ENCODE measurements around the gene EFNA5. TPM values are rescaled to one million over a fixed set of nuclear protein-coding genes. Genes with fewer than 3 reads are reported as not detected.

Gene EFNA5
- polyA plus RNA-seq, 1 donor (not counting 4 experiments of a cell fraction or from before 2014, with no cell fraction given) = 4.8 TPM

- FAIRE-seq = no peak
- no peak for TF ChIP-seq EZH2 (IDR thresholded peaks at IDR 0.05; ENCODE audit: low read length)
- TF ChIP-seq, protein P1, sequence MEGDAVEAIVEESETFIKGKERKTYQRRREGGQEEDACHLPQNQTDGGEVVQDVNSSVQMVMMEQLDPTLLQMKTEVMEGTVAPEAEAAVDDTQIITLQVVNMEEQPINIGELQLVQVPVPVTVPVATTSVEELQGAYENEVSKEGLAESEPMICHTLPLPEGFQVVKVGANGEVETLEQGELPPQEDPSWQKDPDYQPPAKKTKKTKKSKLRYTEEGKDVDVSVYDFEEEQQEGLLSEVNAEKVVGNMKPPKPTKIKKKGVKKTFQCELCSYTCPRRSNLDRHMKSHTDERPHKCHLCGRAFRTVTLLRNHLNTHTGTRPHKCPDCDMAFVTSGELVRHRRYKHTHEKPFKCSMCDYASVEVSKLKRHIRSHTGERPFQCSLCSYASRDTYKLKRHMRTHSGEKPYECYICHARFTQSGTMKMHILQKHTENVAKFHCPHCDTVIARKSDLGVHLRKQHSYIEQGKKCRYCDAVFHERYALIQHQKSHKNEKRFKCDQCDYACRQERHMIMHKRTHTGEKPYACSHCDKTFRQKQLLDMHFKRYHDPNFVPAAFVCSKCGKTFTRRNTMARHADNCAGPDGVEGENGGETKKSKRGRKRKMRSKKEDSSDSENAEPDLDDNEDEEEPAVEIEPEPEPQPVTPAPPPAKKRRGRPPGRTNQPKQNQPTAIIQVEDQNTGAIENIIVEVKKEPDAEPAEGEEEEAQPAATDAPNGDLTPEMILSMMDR (optimal IDR thresholded peaks at IDR 0.05 in 1 of 3, IDR thresholded peaks at IDR 0.05 in 1 of 3, conservative IDR thresholded peaks at IDR 0.05 in 1 of 3; ENCODE audit: extremely low read depth in 1 of 3, insufficient read depth in 2 of 3, low read length in 3 of 3) = no peak
- no peak overlapping the region for H3K27ac ChIP-seq (ENCODE audit: control insufficient read depth, insufficient read depth, low read length)
- H3K9ac ChIP-seq (ENCODE audit: control insufficient read depth, extremely low read depth, insufficient read depth, low read length) = no peak overlapping the region
- peaks cover 3% of the 10 kb centered on the region for H3K4me1 ChIP-seq (ENCODE audit: control insufficient read depth, extremely low read depth, insufficient read depth, low read length)
- dilution Hi-C loops (cut with MboI; ENCODE audit: extremely low pct_ligation_motif_present, low sequenced_read_pairs) = no loop called here
- no peak for DNase-seq (ENCODE audit: low read depth, low spot score)
- no peaks in the 10 kb centered on the region for H3K79me2 ChIP-seq (ENCODE audit: control insufficient read depth, insufficient read depth, low read length)
- no peaks in the 10 kb centered on the region for H3K36me3 ChIP-seq (ENCODE audit: control insufficient read depth in 2 of 2, extremely low read depth in 1 of 2, insufficient read depth in 2 of 2, low read length in 2 of 2)
- no peaks in the 10 kb centered on the region for H3K9me3 ChIP-seq (ENCODE audit: control insufficient read depth, low read depth, low read length)
- H4K20me1 ChIP-seq (ENCODE audit: control insufficient read depth, extremely low read depth, insufficient read depth, low read length) = no peaks in the 10 kb centered on the region
- no peaks in the 10 kb centered on the region for H3K27me3 ChIP-seq (ENCODE audit: control insufficient read depth, extremely low read depth, insufficient read depth, low read length)
- no peak overlapping the region for H2AFZ ChIP-seq (ENCODE audit: control insufficient read depth, low read length)
- H3K9me1 ChIP-seq (ENCODE audit: control insufficient read depth, extremely low read depth, insufficient read depth, low read length) = no peaks in the 10 kb centered on the region
- no peak overlapping the region for H3K4me3 ChIP-seq (ENCODE audit: control insufficient read depth in 2 of 3, extremely low read depth in 1 of 3, insufficient read depth in 2 of 3, low read depth in 1 of 3, low read length in 3 of 3)
- no peak overlapping the region for H3K4me2 ChIP-seq (ENCODE audit: control insufficient read depth, extremely low read depth, insufficient read depth, low read depth, low read length)
Observed at GRCh38 chr5:107680799-107681198, 10.1 kb upstream of the EFNA5 start.

DNA sequence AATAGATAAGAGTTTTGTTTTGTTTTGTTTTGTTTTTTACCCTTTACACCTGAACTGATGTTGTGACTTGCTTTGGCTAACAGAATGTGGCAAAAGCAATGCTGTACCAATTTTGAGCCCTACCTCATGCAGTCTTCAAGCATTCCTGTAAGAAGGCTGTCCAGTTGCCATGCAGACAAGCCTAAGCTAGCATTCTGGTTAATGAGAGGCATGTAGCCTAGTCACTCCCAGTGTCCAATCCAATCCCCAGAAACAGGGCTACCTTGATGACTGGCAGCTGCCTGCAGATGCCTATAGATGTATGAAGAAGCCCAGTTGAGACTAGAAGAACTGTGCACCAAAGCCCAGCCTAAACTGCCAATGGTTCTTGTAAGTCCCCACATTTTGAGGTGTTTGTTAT is 9.4 kb upstream of the EFNA5 start:
- no peak overlapping the region for H3K9ac ChIP-seq (ENCODE audit: control insufficient read depth, extremely low read depth, insufficient read depth, low read length)
- H3K79me2 ChIP-seq (ENCODE audit: control insufficient read depth, insufficient read depth, low read length) = no peaks in the 10 kb centered on the region
- no peak overlapping the region for H2AFZ ChIP-seq (ENCODE audit: control insufficient read depth, low read length)
- FAIRE-seq (peak; percentile 34), DNase-seq (ENCODE audit: low read depth, low spot score) (no peak)
- no peaks in the 10 kb centered on the region for H3K9me3 ChIP-seq (ENCODE audit: control insufficient read depth, low read depth, low read length)
- H3K36me3 ChIP-seq (ENCODE audit: control insufficient read depth in 2 of 2, extremely low read depth in 1 of 2, insufficient read depth in 2 of 2, low read length in 2 of 2) = no peaks in the 10 kb centered on the region
- no peaks in the 10 kb centered on the region for H3K27me3 ChIP-seq (ENCODE audit: control insufficient read depth, extremely low read depth, insufficient read depth, low read length)
- no peak overlapping the region for H3K4me3 ChIP-seq (ENCODE audit: control insufficient read depth in 2 of 3, extremely low read depth in 1 of 3, insufficient read depth in 2 of 3, low read depth in 1 of 3, low read length in 3 of 3)
- H3K4me1 ChIP-seq (ENCODE audit: control insufficient read depth, extremely low read depth, insufficient read depth, low read length) = peaks cover 3% of the 10 kb centered on the region
- no peak overlapping the region for H3K27ac ChIP-seq (ENCODE audit: control insufficient read depth, insufficient read depth, low read length)
- no peak overlapping the region for H3K4me2 ChIP-seq (ENCODE audit: control insufficient read depth, extremely low read depth, insufficient read depth, low read depth, low read length)
- no peaks in the 10 kb centered on the region for H4K20me1 ChIP-seq (ENCODE audit: control insufficient read depth, extremely low read depth, insufficient read depth, low read length)
- no peak for TF ChIP-seq EZH2 (IDR thresholded peaks at IDR 0.05; ENCODE audit: low read length)
- TF ChIP-seq, protein P1 (optimal IDR thresholded peaks at IDR 0.05 in 1 of 3, IDR thresholded peaks at IDR 0.05 in 1 of 3, conservative IDR thresholded peaks at IDR 0.05 in 1 of 3; ENCODE audit: extremely low read depth in 1 of 3, insufficient read depth in 2 of 3, low read length in 3 of 3) = no peak
- H3K9me1 ChIP-seq (ENCODE audit: control insufficient read depth, extremely low read depth, insufficient read depth, low read length) = no peaks in the 10 kb centered on the region
- dilution Hi-C loops (cut with MboI; ENCODE audit: extremely low pct_ligation_motif_present, low sequenced_read_pairs) = no loop called here

All from keratinocyte (primary cell).